GM10248 (cell line): ENCODE data around the gene UNK.

Experiments used
- CTCF ChIA-PET: fragments of 300-600 bp; sonication (Branson Sonifier 250); formaldehyde crosslinking; extraction: SDS; loops from one replicate; lab custom pipeline; 2021; ENCODE audit warnings: antibody characterized with exemption; lab: Yijun Ruan, JAX
- POLR2A ChIA-PET: fragments of 350-650 bp; sonication (Branson Sonifier 250); formaldehyde crosslinking; extraction: SDS; loops from one replicate; lab custom pipeline; 2020; ENCODE audit warnings: antibody characterized with exemption; lab: Yijun Ruan, JAX
- DNase-seq: peaks from one replicate; pipeline ENCODE4 v3.0.0; 2012; ENCODE audit errors: extremely low spot score
- CTCF ChIP-seq: IDR thresholded peaks from 2 replicates; pipeline ENCODE4 v1.5.1; 2012; ENCODE audit warnings: mild to moderate bottlenecking, low read depth; ENCODE audit errors: extremely low read depth, missing control alignments, control extremely low read depth

Gene UNK

DNA sequence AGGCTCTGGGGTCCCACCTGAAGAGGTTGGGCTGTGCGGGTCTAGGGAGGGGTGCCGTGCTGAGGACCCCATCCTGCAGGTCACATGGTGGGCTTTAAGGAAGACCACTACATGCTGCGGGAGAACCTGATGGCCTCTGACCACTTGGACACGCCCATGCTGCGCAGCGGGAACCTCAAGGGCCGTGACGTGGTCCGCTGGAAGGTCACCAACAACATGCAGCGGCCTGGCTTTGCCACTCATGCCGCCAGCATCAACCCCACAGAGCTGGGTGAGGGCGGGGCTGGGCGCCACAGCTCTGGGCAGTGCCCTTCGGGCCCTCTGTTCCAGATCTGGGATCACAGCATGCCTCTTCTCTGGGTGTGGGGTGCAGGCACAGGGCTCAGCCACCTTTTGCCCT, 44.8 kb upstream of the UNK start:
- ChIA-PET POLR2A (no interaction called here), CTCF (interaction anchor here (2.3 to 5.9 kb wide), 3 partner anchors 10 to 107 kb away, joined by 9 to 75 read pairs (median 18); partner anchors contain the start of gene SMIM5)
- no peak for DNase-seq
- no peak for TF ChIP-seq CTCF

DNA sequence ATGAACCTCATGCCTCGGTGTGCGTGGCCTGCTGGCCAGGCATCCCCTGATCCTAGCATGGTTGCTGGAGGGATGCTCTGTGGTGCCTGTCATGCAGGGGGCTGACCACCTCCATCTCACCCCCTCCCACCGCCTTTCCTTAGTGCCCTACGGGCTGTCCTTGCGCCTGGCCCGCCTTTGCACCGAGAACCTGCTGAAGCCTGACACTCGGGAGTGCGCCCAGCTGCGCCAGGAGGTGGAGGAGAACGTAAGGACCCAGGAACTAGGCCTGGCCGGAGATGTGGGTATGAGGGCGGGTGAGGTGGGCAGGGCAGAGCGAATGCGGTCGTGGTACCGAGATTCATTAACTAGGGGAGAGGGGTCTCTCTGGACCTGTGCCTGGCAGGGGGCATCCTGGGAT, 44.4 kb upstream of the UNK start:
- ChIA-PET CTCF (interaction anchor here (2.2 to 18.5 kb wide), 3 partner anchors 9 to 107 kb away, joined by 9 to 856 read pairs (median 75); partner anchors contain the start of gene SMIM5), POLR2A (no interaction called here)
- no peak for TF ChIP-seq CTCF
- no peak for DNase-seq

GRCh38 chr17:75740631-75741077, 44.0 kb upstream of the UNK start:
- CTCF ChIA-PET: interaction anchor here (2.2 to 18.5 kb wide), 2 partner anchors 9 to 107 kb away, joined by 9 to 856 read pairs; partner anchors contain the start of gene SMIM5
- no peak for DNase-seq
- POLR2A ChIA-PET: no interaction called here
- TF ChIP-seq CTCF: no peak

DNA sequence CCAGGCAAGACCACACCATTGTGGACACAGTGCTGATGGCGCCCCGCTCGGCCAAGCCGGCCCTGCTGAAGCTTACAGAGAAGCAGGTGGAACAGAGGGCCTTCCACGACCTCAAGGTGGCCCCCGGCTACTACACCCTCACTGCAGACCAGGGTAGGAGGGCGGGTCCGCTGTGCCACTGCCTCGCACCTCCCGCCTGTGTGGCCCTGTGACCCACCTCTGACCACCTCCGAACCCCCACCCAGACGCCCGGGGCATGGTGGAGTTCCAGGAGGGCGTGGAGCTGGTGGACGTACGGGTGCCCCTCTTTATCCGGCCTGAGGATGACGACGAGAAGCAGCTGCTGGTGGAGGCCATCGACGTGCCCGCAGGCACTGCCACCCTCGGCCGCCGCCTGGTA, 42.3 kb upstream of the UNK start:
- no peak for DNase-seq
- TF ChIP-seq CTCF: no peak
- ChIA-PET CTCF (interaction anchor here (1.0 to 18.5 kb wide), 5 partner anchors 8 to 109 kb away, joined by 3 to 856 read pairs (median 4); partner anchors contain the start of gene SMIM5), POLR2A (no interaction called here)

DNA sequence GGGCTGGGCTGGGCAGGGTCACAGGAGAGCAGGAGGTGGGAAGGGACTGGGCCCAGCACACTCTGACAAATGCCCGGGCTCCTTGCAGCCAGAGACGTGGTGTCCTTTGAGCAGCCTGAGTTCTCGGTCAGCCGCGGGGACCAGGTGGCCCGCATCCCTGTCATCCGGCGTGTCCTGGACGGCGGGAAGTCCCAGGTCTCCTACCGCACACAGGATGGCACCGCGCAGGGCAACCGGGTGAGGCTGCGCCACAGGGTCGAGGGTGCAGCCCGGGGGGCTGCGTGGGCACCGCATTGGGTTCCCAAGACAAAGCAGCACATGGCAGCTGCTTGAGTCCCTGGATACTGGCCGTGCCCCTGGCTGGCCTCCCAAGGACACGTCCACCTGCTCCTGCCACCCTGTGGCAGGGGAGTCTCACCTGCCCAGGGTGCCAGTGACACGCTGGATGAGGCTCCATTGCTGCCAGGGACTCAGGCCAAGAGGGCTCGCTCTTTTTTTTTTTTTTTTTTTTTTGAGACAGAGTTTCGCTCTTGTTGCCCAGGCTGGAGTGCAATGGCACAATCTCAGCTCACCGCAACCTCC, 40.9 kb upstream of the UNK start:
- no peak for DNase-seq
- CTCF ChIA-PET: interaction anchor here (1.2 to 18.5 kb wide), 5 partner anchors 10 to 110 kb away, joined by 3 to 856 read pairs (median 5); partner anchors contain the start of gene SMIM5
- POLR2A ChIA-PET: interaction anchor here (0.6 kb wide), 1 partner anchor 45 kb away, joined by 6 read pairs; no protein-coding TSS in a partner anchor
- no peak for TF ChIP-seq CTCF

DNA sequence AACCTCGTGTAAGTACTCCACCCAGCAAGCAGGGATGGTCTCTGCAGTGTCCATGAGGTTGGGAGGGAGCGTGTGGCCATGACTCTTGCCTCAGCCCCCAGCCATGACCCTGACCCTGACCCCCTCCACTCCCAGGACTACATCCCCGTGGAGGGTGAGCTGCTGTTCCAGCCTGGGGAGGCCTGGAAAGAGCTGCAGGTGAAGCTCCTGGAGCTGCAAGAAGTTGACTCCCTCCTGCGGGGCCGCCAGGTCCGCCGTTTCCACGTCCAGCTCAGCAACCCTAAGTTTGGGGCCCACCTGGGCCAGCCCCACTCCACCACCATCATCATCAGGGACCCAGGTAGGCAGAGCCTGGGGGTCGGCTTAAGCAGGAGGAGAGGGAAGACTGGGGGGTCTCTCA, 35.9 kb upstream of the UNK start:
- no peak for TF ChIP-seq CTCF
- ChIA-PET CTCF (interaction anchor here (1.0 to 18.5 kb wide), 31 partner anchors 9 to 788 kb away, joined by 3 to 856 read pairs (median 11); partner anchors contain the start of genes ITGB4, RECQL5, SAP30BP and SMIM5), POLR2A (no interaction called here)

More for the DNA sequence above, 35.9 kb upstream of the UNK start:
- no peak for DNase-seq
